Tibial artery (tissue), 4 donors: Measurements from ENCODE around the gene HDAC4.
A peak's percentile ranks its signal among the peaks of the same experiment; 100 is the strongest.

ENCODE experiments used
- DNase-seq, 2 donors: peaks; one replicate each; pipeline ENCODE4 v3.0.0-alpha.2; 2019
- H3K27ac ChIP-seq, 2 donors: fragments of 200-600 bp; sonication (generic) in 1 of 2; 1 replicate in 1 of 2; 2 replicates in 1 of 2; pipeline ENCODE4 v1.5.1; 2018 to 2019; ENCODE audit warnings: mild to moderate bottlenecking in 1 of 2
- H3K27me3 ChIP-seq, 2 donors: fragments of 200-600 bp; sonication (generic) in 1 of 2; one replicate each; pipeline versions ENCODE4 v1.5.1 to v1.6.0; 2016 to 2019
- H3K36me3 ChIP-seq, 3 donors: fragments of 200-600 bp; sonication (generic) in 2 of 3; one replicate each; pipeline ENCODE4 v1.5.1; 2016 to 2019; ENCODE audit warnings: mild to moderate bottlenecking in 2 of 3
- H3K4me1 ChIP-seq, 4 donors: fragments of 200-600 bp; sonication (generic) in 2 of 4; 1 replicate in 3 of 4; 2 replicates in 1 of 4; pipeline ENCODE4 v1.5.1; 2016 to 2019
- H3K4me3 ChIP-seq, 2 donors: fragments of 200-600 bp; sonication (generic) in 1 of 2; 1 replicate in 1 of 2; 2 replicates in 1 of 2; pipeline ENCODE4 v1.5.1; 2018 to 2019; ENCODE audit warnings: mild to moderate bottlenecking in 2 of 2
- H3K9me3 ChIP-seq, 3 donors: fragments of 200-600 bp; sonication (generic) in 1 of 3; one replicate each; pipeline ENCODE4 v1.5.1; 2016 to 2019
- intact Hi-C: fragments of 100-400 bp; cut with DNase I; formaldehyde crosslinking; loops from one replicate; pipeline ENCODE4 v1.15.0; 2023; ENCODE audit warnings: low total_unique reads
- TF ChIP-seq, protein P1 (sequence below), 2 experiments: fragments of 200-600 bp in 1 of 2; fragments of 450-650 bp in 1 of 2; IDR thresholded peaks; one replicate each; pipeline ENCODE4 v1.5.1; 2017 to 2019; ENCODE audit warnings: antibody characterized with exemption in 2 of 2, mild to moderate bottlenecking in 1 of 2, moderate library complexity in 1 of 2

The HDAC4 gene

DNA sequence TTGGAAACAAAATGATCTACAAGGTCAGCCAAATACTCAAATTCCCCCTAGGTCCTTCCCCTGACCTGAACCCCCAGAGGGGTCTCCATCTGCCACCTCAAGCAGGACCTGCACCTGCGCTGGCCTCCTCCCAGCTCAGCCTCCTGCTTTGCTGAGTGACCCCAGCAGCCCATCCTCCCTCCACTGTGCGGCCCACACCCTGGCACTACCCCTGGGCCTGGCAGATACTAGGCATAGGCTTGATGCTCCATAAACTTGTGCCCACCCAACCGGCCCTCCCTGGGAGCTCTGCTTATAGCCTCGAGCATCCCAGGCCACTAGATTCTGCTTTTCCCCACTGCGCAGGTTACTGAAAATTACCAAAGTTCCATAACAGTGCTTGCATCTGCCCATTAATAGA lies 156.2 kb downstream of the HDAC4 start:
- intact Hi-C loops: no loop called here
- TF ChIP-seq, protein P1, sequence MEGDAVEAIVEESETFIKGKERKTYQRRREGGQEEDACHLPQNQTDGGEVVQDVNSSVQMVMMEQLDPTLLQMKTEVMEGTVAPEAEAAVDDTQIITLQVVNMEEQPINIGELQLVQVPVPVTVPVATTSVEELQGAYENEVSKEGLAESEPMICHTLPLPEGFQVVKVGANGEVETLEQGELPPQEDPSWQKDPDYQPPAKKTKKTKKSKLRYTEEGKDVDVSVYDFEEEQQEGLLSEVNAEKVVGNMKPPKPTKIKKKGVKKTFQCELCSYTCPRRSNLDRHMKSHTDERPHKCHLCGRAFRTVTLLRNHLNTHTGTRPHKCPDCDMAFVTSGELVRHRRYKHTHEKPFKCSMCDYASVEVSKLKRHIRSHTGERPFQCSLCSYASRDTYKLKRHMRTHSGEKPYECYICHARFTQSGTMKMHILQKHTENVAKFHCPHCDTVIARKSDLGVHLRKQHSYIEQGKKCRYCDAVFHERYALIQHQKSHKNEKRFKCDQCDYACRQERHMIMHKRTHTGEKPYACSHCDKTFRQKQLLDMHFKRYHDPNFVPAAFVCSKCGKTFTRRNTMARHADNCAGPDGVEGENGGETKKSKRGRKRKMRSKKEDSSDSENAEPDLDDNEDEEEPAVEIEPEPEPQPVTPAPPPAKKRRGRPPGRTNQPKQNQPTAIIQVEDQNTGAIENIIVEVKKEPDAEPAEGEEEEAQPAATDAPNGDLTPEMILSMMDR (IDR thresholded peaks at IDR 0.05): no peak
- H3K27me3 ChIP-seq: no peaks in the 10 kb centered on the region
- H3K9me3 ChIP-seq: no peaks in the 10 kb centered on the region
- peaks cover 0 to 7% (median 3%) of the 10 kb centered on the region in 4 donors for H3K4me1 ChIP-seq
- no peak overlapping the region for H3K4me3 ChIP-seq
- H3K36me3 ChIP-seq: no peaks in the 10 kb centered on the region
- peak in 1 of 2 donors; percentile 57 for DNase-seq
- H3K27ac ChIP-seq: no peak overlapping the region

DNA sequence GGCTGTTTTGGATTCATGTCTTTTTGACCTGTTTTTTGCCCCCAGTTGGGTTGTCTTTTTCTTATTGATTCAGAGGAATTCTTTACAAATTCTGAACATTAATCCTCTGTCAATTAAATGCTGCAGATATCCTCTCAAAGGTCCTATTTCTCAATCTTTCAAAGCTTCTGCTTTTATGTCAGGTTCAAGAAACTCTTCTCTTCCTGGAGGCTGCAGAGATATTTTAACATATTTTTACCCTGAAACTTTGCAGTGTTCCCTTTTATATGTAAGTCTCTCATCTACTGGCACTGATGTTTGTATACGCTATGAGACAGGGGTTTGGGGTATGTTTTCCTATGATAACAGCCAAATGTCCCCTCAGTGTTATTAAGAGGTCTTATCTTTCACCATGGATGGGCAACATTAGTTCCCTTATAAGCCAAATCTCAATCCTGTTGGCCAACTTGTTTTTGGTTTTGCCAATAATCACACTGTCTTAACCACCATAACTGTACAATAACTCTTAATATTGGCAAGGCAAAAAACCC lies 159.3 kb downstream of the HDAC4 start:
- peaks cover 0 to 8% (median 3%) of the 10 kb centered on the region in 4 donors for H3K4me1 ChIP-seq
- H3K36me3 ChIP-seq: no peaks in the 10 kb centered on the region
- H3K27ac ChIP-seq: no peak overlapping the region
- no peak overlapping the region for H3K4me3 ChIP-seq
- H3K27me3 ChIP-seq: no peaks in the 10 kb centered on the region
- intact Hi-C loops: no loop called here
- TF ChIP-seq, protein P1 (IDR thresholded peaks at IDR 0.05): no peak
- DNase-seq: no peak
- H3K9me3 ChIP-seq: no peaks in the 10 kb centered on the region

DNA sequence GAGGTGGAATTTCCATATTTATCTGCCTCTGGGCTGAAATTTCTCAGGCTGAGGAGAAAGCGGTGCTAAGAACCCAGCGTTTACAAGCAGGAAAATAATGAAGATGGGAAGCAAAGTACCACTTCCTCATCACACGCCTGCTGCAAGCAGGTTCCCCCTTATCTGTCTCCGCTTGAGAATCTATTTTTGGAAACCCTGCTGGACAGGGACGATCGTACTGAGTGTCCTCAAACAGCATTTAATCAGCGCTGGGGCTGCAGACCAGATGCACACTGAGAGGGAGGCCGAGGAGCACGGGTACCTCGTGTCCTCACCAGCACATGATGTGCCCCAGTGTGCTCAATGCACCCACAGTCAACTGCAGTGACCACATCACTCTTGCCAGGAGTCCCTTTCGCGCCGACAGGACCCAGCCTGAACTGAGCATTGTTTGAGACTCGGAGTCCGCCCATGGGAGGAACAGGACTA lies 160.4 kb downstream of the HDAC4 start:
- Histone ChIP-seq H3K4me3 (no peak overlapping the region), H3K4me1 (peaks cover 0 to 6% (median 3%) of the 10 kb centered on the region in 4 donors), H3K27ac (no peak overlapping the region), H3K36me3 (no peaks in the 10 kb centered on the region), H3K9me3 (no peaks in the 10 kb centered on the region), H3K27me3 (no peaks in the 10 kb centered on the region)
- no peak for DNase-seq
- intact Hi-C loops: no loop called here
- TF ChIP-seq, protein P1 (IDR thresholded peaks at IDR 0.05): no peak

DNA sequence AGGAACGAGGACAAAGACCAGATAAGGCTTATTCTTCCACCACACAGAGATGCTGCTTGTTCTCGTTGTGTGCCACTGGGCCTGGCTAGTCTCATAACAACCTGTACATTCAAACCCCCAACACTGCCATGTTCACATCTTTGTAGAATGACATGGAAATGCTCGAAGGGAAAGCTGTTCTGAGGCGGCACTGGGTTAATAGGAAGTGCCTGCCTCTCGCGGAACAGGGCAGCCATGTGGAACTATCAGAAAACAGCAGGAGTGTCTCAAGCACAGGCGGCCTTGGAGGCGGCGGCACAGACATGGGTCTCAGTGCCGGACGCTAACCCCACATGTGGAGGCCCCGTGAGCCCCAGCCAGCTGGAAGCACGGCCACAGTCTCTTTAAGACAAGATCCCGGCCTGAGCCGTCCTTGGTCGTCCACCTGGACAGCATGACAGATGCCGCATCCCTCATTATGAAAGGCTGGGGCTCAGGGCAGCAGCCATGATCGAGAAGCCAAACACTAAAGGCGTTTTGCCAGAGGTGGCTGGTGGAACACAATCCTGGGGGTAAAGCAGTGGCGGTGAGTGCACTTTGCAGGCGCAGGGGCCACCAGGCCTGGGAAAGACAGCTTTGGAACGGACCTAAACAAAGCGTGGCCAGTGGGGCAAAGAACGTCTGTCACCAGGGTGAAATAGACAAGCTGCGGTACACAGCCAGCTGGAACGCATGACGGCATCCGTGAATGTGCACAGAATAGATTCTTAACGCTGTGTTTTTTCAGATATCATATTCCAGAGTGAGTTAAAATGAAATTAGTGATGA lies 161.0 kb downstream of the HDAC4 start:
- no peaks in the 10 kb centered on the region for H3K36me3 ChIP-seq
- DNase-seq: no peak
- H3K4me1 ChIP-seq: peaks cover 0 to 6% (median 3%) of the 10 kb centered on the region in 4 donors
- no peaks in the 10 kb centered on the region for H3K27me3 ChIP-seq
- no peak overlapping the region for H3K27ac ChIP-seq
- intact Hi-C loops: no loop called here
- H3K9me3 ChIP-seq: no peaks in the 10 kb centered on the region
- no peak overlapping the region for H3K4me3 ChIP-seq
- TF ChIP-seq, protein P1 (IDR thresholded peaks at IDR 0.05): no peak

DNA sequence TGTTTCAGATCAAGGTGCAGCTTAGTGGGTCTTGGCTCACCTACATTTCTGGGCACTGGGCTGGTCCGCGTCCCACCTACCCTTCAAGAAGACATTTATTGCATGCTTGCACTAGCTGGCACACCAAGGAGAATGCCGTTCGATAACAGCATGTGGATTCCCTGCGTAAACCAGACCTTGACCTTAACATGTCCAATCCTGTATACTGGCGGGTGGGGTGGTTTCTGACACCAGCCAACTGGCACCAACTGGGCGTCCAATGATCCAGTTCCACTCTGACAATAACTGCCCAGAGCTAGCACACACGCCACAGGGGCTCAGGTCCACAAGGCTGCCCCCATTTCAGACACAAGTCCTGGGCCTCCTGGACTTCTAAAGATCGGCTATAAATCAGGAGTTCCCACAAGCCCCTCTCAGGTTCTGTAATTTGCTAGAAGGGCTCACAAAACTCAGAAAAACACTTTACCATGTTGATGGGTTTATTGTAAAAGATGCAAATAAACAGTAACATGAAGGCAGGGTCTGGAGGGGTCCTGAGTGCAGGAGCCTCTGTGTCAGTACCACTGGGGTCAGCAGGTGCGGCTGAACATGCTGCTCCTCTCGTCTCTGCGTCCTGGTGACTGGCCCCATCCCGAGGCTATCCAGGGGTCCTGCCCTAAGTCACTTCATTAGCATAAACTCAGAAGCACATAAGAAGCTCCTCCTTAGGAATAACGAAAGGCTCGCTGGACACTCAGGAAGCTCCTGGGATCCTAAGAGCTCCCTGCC lies 161.8 kb downstream of the HDAC4 start:
- no peak overlapping the region for H3K27ac ChIP-seq
- TF ChIP-seq, protein P1 (IDR thresholded peaks at IDR 0.05): no peak
- no peaks in the 10 kb centered on the region for H3K36me3 ChIP-seq
- no peaks in the 10 kb centered on the region for H3K27me3 ChIP-seq
- DNase-seq: no peak
- intact Hi-C loops: no loop called here
- no peaks in the 10 kb centered on the region for H3K9me3 ChIP-seq
- no peak overlapping the region for H3K4me3 ChIP-seq
- H3K4me1 ChIP-seq: peaks cover 0 to 5% (median 0%) of the 10 kb centered on the region in 4 donors
